Lower leg skin (tissue), 3 donors: ENCODE results near the gene DNMT3A.

Source experiments
- POLR2A ChIP-seq, 2 donors: fragments of 450-650 bp; IDR thresholded peaks; one replicate each; pipeline ENCODE4 v1.6.1; 2016 to 2017; ENCODE audit warnings: antibody characterized with exemption in 2 of 2, mild to moderate bottlenecking in 1 of 2, moderate library complexity in 1 of 2
- TF ChIP-seq, protein P1 (sequence below), 3 donors: fragments of 450-650 bp; IDR thresholded peaks; one replicate each; pipeline ENCODE4 v1.5.1; 2016; ENCODE audit warnings: antibody characterized with exemption in 3 of 3, mild to moderate bottlenecking in 3 of 3, moderate library complexity in 2 of 3

- TF ChIP-seq, protein P1, sequence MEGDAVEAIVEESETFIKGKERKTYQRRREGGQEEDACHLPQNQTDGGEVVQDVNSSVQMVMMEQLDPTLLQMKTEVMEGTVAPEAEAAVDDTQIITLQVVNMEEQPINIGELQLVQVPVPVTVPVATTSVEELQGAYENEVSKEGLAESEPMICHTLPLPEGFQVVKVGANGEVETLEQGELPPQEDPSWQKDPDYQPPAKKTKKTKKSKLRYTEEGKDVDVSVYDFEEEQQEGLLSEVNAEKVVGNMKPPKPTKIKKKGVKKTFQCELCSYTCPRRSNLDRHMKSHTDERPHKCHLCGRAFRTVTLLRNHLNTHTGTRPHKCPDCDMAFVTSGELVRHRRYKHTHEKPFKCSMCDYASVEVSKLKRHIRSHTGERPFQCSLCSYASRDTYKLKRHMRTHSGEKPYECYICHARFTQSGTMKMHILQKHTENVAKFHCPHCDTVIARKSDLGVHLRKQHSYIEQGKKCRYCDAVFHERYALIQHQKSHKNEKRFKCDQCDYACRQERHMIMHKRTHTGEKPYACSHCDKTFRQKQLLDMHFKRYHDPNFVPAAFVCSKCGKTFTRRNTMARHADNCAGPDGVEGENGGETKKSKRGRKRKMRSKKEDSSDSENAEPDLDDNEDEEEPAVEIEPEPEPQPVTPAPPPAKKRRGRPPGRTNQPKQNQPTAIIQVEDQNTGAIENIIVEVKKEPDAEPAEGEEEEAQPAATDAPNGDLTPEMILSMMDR (IDR thresholded peaks at IDR 0.05), result no peak
- TF ChIP-seq POLR2A (IDR thresholded peaks at IDR 0.05), result no peak
These were observed 140.5 kb downstream of the DNMT3A start for GRCh38 chr2:25201265-25201664.
